NCI-H1417 (cell line): ENCODE measurements around the gene GBA3.

Experiments
- DNase-seq, 3 experiments: peaks; one replicate each; lab custom pipeline; 2025; lab: John Stamatoyannopoulos, UW

The GBA3 gene

GRCh38 chr4:22692736-22693135, at the start of gene GBA3:
Gene GBA3 (plus strand): TSS chr4:22692937.
- DNase-seq, result peak in 1 of 3 experiments; percentile 37

GRCh38 chr4:22643952-22644351, 48.8 kb upstream of the GBA3 start:
- no peak for DNase-seq

GRCh38 chr4:22645481-22646182, 47.1 kb upstream of the GBA3 start:
- no peak for DNase-seq

- no peak for DNase-seq
Observed at GRCh38 chr4:22648996-22649395, 43.7 kb upstream of the GBA3 start.

- DNase-seq, result no peak
Observed at GRCh38 chr4:22650771-22651170, 42.0 kb upstream of the GBA3 start.

- no peak for DNase-seq
Observed at GRCh38 chr4:22653752-22654151, 39.0 kb upstream of the GBA3 start.

- no peak for DNase-seq
Observed at GRCh38 chr4:22661443-22661842, 31.3 kb upstream of the GBA3 start.

- DNase-seq, result no peak
Observed at GRCh38 chr4:22667332-22667940, 25.3 kb upstream of the GBA3 start.

- no peak for DNase-seq
Observed at GRCh38 chr4:22668301-22668700, 24.4 kb upstream of the GBA3 start.

- no peak for DNase-seq
Observed at GRCh38 chr4:22668702-22669101, 24.0 kb upstream of the GBA3 start.

- DNase-seq, result no peak
Observed at GRCh38 chr4:22670956-22671355, 21.8 kb upstream of the GBA3 start.

- DNase-seq, result no peak
Observed at GRCh38 chr4:22672519-22672918, 20.2 kb upstream of the GBA3 start.

GRCh38 chr4:22672944-22673343, 19.8 kb upstream of the GBA3 start:
- DNase-seq, result no peak

- DNase-seq, result peak in 1 of 3 experiments; percentile 72
Observed at GRCh38 chr4:22674700-22675099, 18.0 kb upstream of the GBA3 start.

- DNase-seq, result no peak
Observed at GRCh38 chr4:22676063-22676462, 16.7 kb upstream of the GBA3 start.

- DNase-seq, result no peak
Observed at GRCh38 chr4:22677780-22678179, 15.0 kb upstream of the GBA3 start.

GRCh38 chr4:22678940-22679854, 13.5 kb upstream of the GBA3 start:
- no peak for DNase-seq

GRCh38 chr4:22680065-22680642, 12.6 kb upstream of the GBA3 start:
- no peak for DNase-seq

GRCh38 chr4:22683726-22684125, 9.0 kb upstream of the GBA3 start:
- no peak for DNase-seq

- DNase-seq, result peak in 1 of 3 experiments; percentile 41
Observed at GRCh38 chr4:22686141-22686540, 6.6 kb upstream of the GBA3 start.

GRCh38 chr4:22688236-22688635, 4.5 kb upstream of the GBA3 start:
- DNase-seq, result no peak

GRCh38 chr4:22689428-22689827, 3.3 kb upstream of the GBA3 start:
- DNase-seq, result no peak
